A549 (cell line): ENCODE measurements around the gene SST. TPM values are rescaled to one million over a fixed set of nuclear protein-coding genes. Genes with fewer than 3 reads are reported as not detected.

ENCODE experiments used
- ATAC-seq, 2 experiments: fragments of 200-7000 bp in 1 of 2; fragments of >200 bp in 1 of 2; cut with Nextera tagmentation in 1 of 2; cut with Tn5 transposase in 1 of 2; 3 replicates each; pipeline versions ENCODE4 v1.8.0 to v1.9.1; 2018 to 2020; ENCODE audit warnings: mild to moderate bottlenecking in 1 of 2, moderate library complexity in 1 of 2
- CTCF ChIA-PET: fragments of 300-600 bp; sonication (Branson Sonifier 250); formaldehyde crosslinking; extraction: SDS; loops from one replicate; lab custom pipeline; 2021; ENCODE audit warnings: antibody characterized with exemption, inconsistent platforms; lab: Yijun Ruan, JAX
- POLR2A ChIA-PET: fragments of 350-600 bp; formaldehyde crosslinking; extraction: SDS; loops from one replicate; lab custom pipeline; 2021; ENCODE audit warnings: antibody characterized with exemption, inconsistent platforms; lab: Yijun Ruan, JAX
- DNase-seq, 2 experiments: peaks; one replicate each; pipeline versions ENCODE4 v3.0.0 to v3.0.0-alpha.2; 2011 to 2016; ENCODE audit warnings: low read depth in 1 of 2, low spot score in 1 of 2
- FAIRE-seq: peaks from 2 replicates; lab custom pipeline; 2011; peaks lifted over from hg19 to GRCh38; lab: Jason Lieb, UNC
- H3K27ac ChIP-seq, 2 experiments: fragments of >200 bp; sonication (Bioruptor Twin); formaldehyde crosslinking; 3 replicates each; pipeline ENCODE4 v1.5.1; 2016 to 2017
- H3K4me1 ChIP-seq: fragments of >200 bp; sonication (Bioruptor Twin); formaldehyde crosslinking; 3 replicates; pipeline ENCODE4 v1.6.1; 2016
- H3K4me2 ChIP-seq: fragments of >200 bp; sonication (Bioruptor Twin); formaldehyde crosslinking; 3 replicates; pipeline ENCODE4 v1.6.1; 2016
- H3K4me3 ChIP-seq: fragments of >200 bp; sonication (Bioruptor Twin); formaldehyde crosslinking; 3 replicates; pipeline ENCODE4 v1.5.1; 2016
- H3K9me3 ChIP-seq: fragments of >200 bp; sonication (Bioruptor Twin); formaldehyde crosslinking; 3 replicates; pipeline ENCODE4 v1.6.1; 2016
- BHLHE40 ChIP-seq: IDR thresholded peaks from 2 replicates; pipeline ENCODE4 v1.6.1; 2012; ENCODE audit warnings: low read depth, low read length, inconsistent platforms
- CBX2 ChIP-seq: fragments of 200-600 bp; sonication (generic); IDR thresholded peaks from 2 replicates; pipeline ENCODE4 v1.6.1; 2016; ENCODE audit warnings: low read depth, mild to moderate bottlenecking, borderline replicate concordance
- CBX8 ChIP-seq: fragments of 200-600 bp; sonication (generic); IDR thresholded peaks from 2 replicates; pipeline ENCODE4 v1.6.1; 2016
- CEBPB ChIP-seq, 2 experiments: fragments of >200 bp in 1 of 2; sonication (Bioruptor Twin) in 1 of 2; formaldehyde crosslinking in 1 of 2; IDR thresholded peaks; 2 replicates each; pipeline ENCODE4 v1.6.1; 2012 to 2016
- FOSB ChIP-seq: fragments of 250-450 bp; sonication (Bioruptor Pico); IDR thresholded peaks from 2 replicates; pipeline ENCODE4 v1.5.0; 2020; ENCODE audit warnings: mild to moderate bottlenecking, moderate library complexity
- FOSL2 ChIP-seq, 2 experiments: fragments of 450-650 bp in 1 of 2; fragments of >200 bp in 1 of 2; sonication (Bioruptor Twin) in 1 of 2; formaldehyde crosslinking; IDR thresholded peaks; 2 replicates each; pipeline versions ENCODE4 v1.5.0 to v1.6.1; 2016 to 2020; ENCODE audit warnings: mild to moderate bottlenecking in 1 of 2, moderate library complexity in 1 of 2
- HES2 ChIP-seq: fragments of >200 bp; sonication (Bioruptor Twin); formaldehyde crosslinking; IDR thresholded peaks from 2 replicates; pipeline ENCODE4 v1.6.1; 2016
- HEYL ChIP-seq: fragments of 250-450 bp; sonication (Bioruptor Pico); IDR thresholded peaks from 2 replicates; pipeline ENCODE4 v1.8.0; 2021; ENCODE audit warnings: mild to moderate bottlenecking, moderate library complexity
- HOXA7 ChIP-seq: fragments of 250-450 bp; sonication (Bioruptor Pico); IDR thresholded peaks from 2 replicates; pipeline ENCODE4 v1.5.0; 2020; ENCODE audit warnings: mild to moderate bottlenecking, moderate library complexity
- HOXB13 ChIP-seq: fragments of 250-450 bp; sonication (Bioruptor Pico); IDR thresholded peaks from 2 replicates; pipeline ENCODE4 v1.5.0; 2020; ENCODE audit warnings: low read depth, mild to moderate bottlenecking, moderate library complexity
- JUN ChIP-seq, 2 experiments: fragments of >200 bp; sonication (Bioruptor Twin); formaldehyde crosslinking; IDR thresholded peaks; 2 replicates in 1 of 2; 3 replicates in 1 of 2; pipeline ENCODE4 v1.6.1; 2016 to 2017
- JUNB ChIP-seq: fragments of >200 bp; sonication (Bioruptor Twin); formaldehyde crosslinking; IDR thresholded peaks from 2 replicates; pipeline ENCODE4 v1.6.1; 2016
- KDM5A ChIP-seq: fragments of 200-600 bp; sonication (generic); IDR thresholded peaks from 2 replicates; pipeline ENCODE4 v1.6.1; 2016; ENCODE audit warnings: antibody characterized with exemption, mild to moderate bottlenecking
- MAFK ChIP-seq: fragments of 450-650 bp; IDR thresholded peaks from 2 replicates; pipeline ENCODE4 v1.6.1; 2014; ENCODE audit not compliant: partially characterized antibody
- MYC ChIP-seq: IDR thresholded peaks from 2 replicates; pipeline ENCODE4 v1.6.1; 2012; ENCODE audit warnings: mild to moderate bottlenecking, inconsistent platforms, low read length, improper control_type of control experiment, borderline replicate concordance
- NPAS2 ChIP-seq: fragments of 250-450 bp; sonication (Bioruptor Pico); IDR thresholded peaks from 2 replicates; pipeline ENCODE4 v1.8.0; 2022; ENCODE audit warnings: mild to moderate bottlenecking, moderate library complexity, borderline replicate concordance
- NR3C1 ChIP-seq: fragments of >200 bp; sonication (Bioruptor Twin); formaldehyde crosslinking; IDR thresholded peaks from 3 replicates; pipeline ENCODE4 v1.6.1; 2017
- RAD21 ChIP-seq, 2 experiments: fragments of >200 bp in 1 of 2; sonication (Bioruptor Twin) in 1 of 2; formaldehyde crosslinking in 1 of 2; IDR thresholded peaks in 1 of 2; conservative IDR thresholded peaks in 1 of 2; 2 replicates in 1 of 2; 3 replicates in 1 of 2; pipeline ENCODE4 v1.6.1; 2012 to 2018; ENCODE audit warnings: inconsistent platforms in 1 of 2
- RFX5 ChIP-seq: fragments of 450-650 bp; IDR thresholded peaks from 2 replicates; pipeline ENCODE4 v1.7.1; 2014; ENCODE audit warnings: antibody characterized with exemption, mild to moderate bottlenecking, moderate library complexity
- RNF2 ChIP-seq: fragments of 200-600 bp; sonication (generic); IDR thresholded peaks from 2 replicates; pipeline ENCODE4 v1.6.1; 2016; ENCODE audit warnings: low read depth, mild to moderate bottlenecking, antibody characterized with exemption, moderate library complexity, borderline replicate concordance
- SREBF2 ChIP-seq: fragments of 450-650 bp; IDR thresholded peaks from 2 replicates; pipeline ENCODE4 v1.6.1; 2014; ENCODE audit warnings: mild to moderate bottlenecking, moderate library complexity
- TP53 ChIP-seq: fragments of 250-450 bp; sonication (Bioruptor Pico); IDR thresholded peaks from 2 replicates; pipeline ENCODE4 v1.5.0; 2021; ENCODE audit warnings: mild to moderate bottlenecking, moderate library complexity
- ZC3H11A ChIP-seq: fragments of 450-650 bp; IDR thresholded peaks from 2 replicates; pipeline ENCODE4 v1.6.1; 2014; ENCODE audit warnings: antibody characterized with exemption, mild to moderate bottlenecking
- WGBS: methylation state at CpG from one replicate; pipeline ENCODE4 v1.1.6; 2017; ENCODE audit errors: missing lambda C conversion rate; 5-methylcytosine and 5-hydroxymethylcytosine counted together
- polyA plus RNA-seq, 4 experiments: library from polyadenylated mRNA; depleted of rRNA in 3 of 4; stranded (reverse); fragments of >200 nt; fragmentation: RNase III in 1 of 4; extraction: RNeasy Plus Mini Kit Qiagen cat#74134 plus additional on column Dnase treatment in 1 of 4; gene quantifications; 2 replicates in 3 of 4; 3 replicates in 1 of 4; pipeline ENCODE4 v1.2.3, GENCODE V29; 2011 to 2017
- TF ChIP-seq, protein P1 (sequence below): IDR thresholded peaks from 2 replicates; pipeline ENCODE4 v1.6.1; 2012; ENCODE audit warnings: low read depth, borderline replicate concordance
- TF ChIP-seq, protein P2 (sequence below): fragments of 250-450 bp; sonication (Bioruptor Pico); IDR thresholded peaks from 2 replicates; pipeline ENCODE4 v1.5.0; 2020; ENCODE audit warnings: low read depth, mild to moderate bottlenecking, moderate library complexity
- TF ChIP-seq, protein P3 (sequence below): fragments of 200-600 bp; sonication (generic); IDR thresholded peaks from 2 replicates; pipeline ENCODE4 v1.6.1; 2016; ENCODE audit warnings: antibody characterized with exemption, mild to moderate bottlenecking, moderate library complexity

SST gene
- polyA plus RNA-seq, 2 of the 4 experiments (the other 2 are of a cell fraction), result not detected

- TF ChIP-seq FOSL2 (IDR thresholded peaks at IDR 0.05) (no peak), FOSL2 (CRISPR knock-in tag; IDR thresholded peaks at IDR 0.05) (no peak), ZC3H11A (no peak)
- Histone ChIP-seq H3K27ac (no peak overlapping the region), H3K9me3 (no peaks in the 10 kb centered on the region), H3K4me1 (no peaks in the 10 kb centered on the region), H3K4me3 (no peak overlapping the region), H3K4me2 (no peak overlapping the region)
- ChIA-PET CTCF (no interaction called here), POLR2A (no interaction called here)
- no peak for ATAC-seq
- DNase-seq, result no peak
- WGBS, result 45% methylated on average over 2 of the region's 2 CpGs
- no peak for FAIRE-seq
Measured at GRCh38 chr3:187641320-187642016, 28.7 kb downstream of the SST start.

- WGBS, result 17% methylated on average over 2 of the region's 2 CpGs
- Histone ChIP-seq H3K4me1 (no peaks in the 10 kb centered on the region), H3K27ac (no peak overlapping the region), H3K4me3 (no peak overlapping the region), H3K9me3 (no peaks in the 10 kb centered on the region), H3K4me2 (no peak overlapping the region)
- no peak for TF ChIP-seq KDM5A
- no peak for TF ChIP-seq RFX5
- no peak for TF ChIP-seq HEYL (CRISPR knock-in tag)
- no peak for TF ChIP-seq CBX8
- TF ChIP-seq CBX2, result no peak
- TF ChIP-seq HOXA7 (CRISPR knock-in tag), result no peak
- no peak for TF ChIP-seq RAD21 (conservative IDR thresholded peaks at IDR 0.05 in 1 of 2, IDR thresholded peaks at IDR 0.05 in 1 of 2)
- TF ChIP-seq NR3C1, result no peak
- TF ChIP-seq, protein P1, sequence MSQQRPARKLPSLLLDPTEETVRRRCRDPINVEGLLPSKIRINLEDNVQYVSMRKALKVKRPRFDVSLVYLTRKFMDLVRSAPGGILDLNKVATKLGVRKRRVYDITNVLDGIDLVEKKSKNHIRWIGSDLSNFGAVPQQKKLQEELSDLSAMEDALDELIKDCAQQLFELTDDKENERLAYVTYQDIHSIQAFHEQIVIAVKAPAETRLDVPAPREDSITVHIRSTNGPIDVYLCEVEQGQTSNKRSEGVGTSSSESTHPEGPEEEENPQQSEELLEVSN, result no peak
- TF ChIP-seq, protein P2, sequence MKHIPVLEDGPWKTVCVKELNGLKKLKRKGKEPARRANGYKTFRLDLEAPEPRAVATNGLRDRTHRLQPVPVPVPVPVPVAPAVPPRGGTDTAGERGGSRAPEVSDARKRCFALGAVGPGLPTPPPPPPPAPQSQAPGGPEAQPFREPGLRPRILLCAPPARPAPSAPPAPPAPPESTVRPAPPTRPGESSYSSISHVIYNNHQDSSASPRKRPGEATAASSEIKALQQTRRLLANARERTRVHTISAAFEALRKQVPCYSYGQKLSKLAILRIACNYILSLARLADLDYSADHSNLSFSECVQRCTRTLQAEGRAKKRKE, result no peak
- TF ChIP-seq HES2, result no peak
- TF ChIP-seq FOSB (CRISPR knock-in tag), result no peak
- TF ChIP-seq CEBPB (IDR thresholded peaks at IDR 0.05), result no peak
- no peak for TF ChIP-seq TP53 (CRISPR knock-in tag)
- no peak for TF ChIP-seq RNF2
- FAIRE-seq (no peak), ATAC-seq (no peak), DNase-seq (no peak)
- CTCF ChIA-PET, result no interaction called here
- POLR2A ChIA-PET, result no interaction called here
Measured at GRCh38 chr3:187640569-187641059, 29.6 kb downstream of the SST start.

DNA sequence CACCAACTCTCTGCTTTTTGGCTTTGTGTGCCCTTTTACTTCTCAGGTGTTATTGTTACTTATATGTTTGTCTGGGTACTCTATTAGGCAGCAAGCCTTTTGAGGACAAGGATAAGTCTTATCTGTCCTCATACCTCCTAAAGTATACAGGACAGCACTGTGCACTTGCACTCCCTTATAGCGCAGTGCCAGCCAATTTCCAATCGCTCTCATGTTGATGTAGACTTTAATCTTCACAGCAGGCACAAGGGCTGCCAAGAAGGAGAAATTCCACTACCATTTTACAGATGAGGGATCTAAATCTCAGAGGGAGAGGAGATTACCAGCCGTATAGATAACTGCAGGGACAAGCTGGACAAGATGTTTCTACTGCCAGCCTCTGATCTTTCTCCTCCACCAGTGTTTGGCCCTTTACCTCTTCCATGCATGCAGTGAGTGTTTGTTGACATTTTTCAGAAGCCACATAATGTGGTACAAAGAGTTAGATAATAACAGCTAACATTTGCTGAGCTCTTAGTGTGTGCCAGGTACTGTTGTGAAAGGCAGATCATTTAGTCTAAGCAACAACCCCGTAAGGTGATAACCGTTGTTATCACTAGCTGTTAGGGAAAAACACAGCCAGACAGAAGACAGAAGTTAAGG, 30.1 kb downstream of the SST start:
- no peak for FAIRE-seq
- POLR2A ChIA-PET, result no interaction called here
- ATAC-seq, result no peak
- CTCF ChIA-PET, result no interaction called here
- Histone ChIP-seq H3K4me1 (no peaks in the 10 kb centered on the region), H3K27ac (no peak overlapping the region), H3K9me3 (no peaks in the 10 kb centered on the region), H3K4me2 (no peak overlapping the region)
- no peak for DNase-seq
- WGBS, result 33% methylated on average over 5 of the region's 5 CpGs
- TF ChIP-seq MYC (no peak), JUN (IDR thresholded peaks at IDR 0.05) (no peak), MAFK (no peak), CBX2 (no peak), NPAS2 (CRISPR knock-in tag) (no peak), JUNB (no peak), SREBF2 (no peak), BHLHE40 (no peak), HOXB13 (no peak)
- TF ChIP-seq, protein P3, sequence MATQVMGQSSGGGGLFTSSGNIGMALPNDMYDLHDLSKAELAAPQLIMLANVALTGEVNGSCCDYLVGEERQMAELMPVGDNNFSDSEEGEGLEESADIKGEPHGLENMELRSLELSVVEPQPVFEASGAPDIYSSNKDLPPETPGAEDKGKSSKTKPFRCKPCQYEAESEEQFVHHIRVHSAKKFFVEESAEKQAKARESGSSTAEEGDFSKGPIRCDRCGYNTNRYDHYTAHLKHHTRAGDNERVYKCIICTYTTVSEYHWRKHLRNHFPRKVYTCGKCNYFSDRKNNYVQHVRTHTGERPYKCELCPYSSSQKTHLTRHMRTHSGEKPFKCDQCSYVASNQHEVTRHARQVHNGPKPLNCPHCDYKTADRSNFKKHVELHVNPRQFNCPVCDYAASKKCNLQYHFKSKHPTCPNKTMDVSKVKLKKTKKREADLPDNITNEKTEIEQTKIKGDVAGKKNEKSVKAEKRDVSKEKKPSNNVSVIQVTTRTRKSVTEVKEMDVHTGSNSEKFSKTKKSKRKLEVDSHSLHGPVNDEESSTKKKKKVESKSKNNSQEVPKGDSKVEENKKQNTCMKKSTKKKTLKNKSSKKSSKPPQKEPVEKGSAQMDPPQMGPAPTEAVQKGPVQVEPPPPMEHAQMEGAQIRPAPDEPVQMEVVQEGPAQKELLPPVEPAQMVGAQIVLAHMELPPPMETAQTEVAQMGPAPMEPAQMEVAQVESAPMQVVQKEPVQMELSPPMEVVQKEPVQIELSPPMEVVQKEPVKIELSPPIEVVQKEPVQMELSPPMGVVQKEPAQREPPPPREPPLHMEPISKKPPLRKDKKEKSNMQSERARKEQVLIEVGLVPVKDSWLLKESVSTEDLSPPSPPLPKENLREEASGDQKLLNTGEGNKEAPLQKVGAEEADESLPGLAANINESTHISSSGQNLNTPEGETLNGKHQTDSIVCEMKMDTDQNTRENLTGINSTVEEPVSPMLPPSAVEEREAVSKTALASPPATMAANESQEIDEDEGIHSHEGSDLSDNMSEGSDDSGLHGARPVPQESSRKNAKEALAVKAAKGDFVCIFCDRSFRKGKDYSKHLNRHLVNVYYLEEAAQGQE, result no peak
- TF ChIP-seq, protein P1, result no peak
- TF ChIP-seq, all 56 proteins: peak for 0
- no peak overlapping the region for H3K4me3 ChIP-seq
